ENCODE data around the gene OPCML.
A peak's percentile ranks its signal among the peaks of the same experiment; 100 is the strongest.

OPCML gene

DNA sequence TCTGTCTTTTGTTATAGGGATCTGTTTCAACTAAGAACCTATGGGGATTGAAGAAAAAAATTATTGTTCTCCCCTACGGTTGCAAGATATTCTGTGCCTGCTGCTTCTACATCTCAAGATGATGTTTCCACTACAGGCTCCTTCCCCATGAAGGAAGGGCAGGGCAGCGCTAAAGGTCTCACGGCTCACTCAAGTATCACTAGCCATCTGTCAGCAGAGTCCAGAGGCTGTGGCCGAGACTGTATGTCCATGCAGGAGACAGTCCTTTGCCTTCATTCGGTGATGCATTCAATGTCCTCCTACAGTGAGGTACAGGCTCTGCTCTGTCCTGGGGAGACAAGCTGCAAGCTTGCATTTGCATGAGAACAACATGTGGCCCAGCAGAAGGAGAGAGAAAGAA, 518.0 kb downstream of the OPCML start:
- no peak for DNase-seq

DNA sequence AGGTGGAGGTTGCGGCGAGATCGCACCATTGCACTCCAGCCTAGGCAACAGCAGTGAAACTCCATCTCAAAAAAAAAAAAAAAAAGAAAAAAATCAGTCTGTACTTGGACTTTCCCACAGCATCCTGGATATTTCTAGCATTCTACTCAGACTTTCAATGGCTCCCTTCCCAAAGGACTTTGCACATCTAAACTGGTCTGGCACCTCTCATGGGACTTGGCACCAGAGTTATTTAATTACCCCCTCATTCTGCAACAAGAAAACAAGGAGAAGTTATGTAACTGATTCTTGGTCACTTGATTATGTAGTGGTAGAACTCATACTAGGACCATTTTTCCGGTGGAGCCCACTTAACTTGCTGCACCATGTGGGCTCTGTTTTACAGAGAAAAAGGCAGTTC, 519.5 kb downstream of the OPCML start:
- DNase-seq: no peak

DNA sequence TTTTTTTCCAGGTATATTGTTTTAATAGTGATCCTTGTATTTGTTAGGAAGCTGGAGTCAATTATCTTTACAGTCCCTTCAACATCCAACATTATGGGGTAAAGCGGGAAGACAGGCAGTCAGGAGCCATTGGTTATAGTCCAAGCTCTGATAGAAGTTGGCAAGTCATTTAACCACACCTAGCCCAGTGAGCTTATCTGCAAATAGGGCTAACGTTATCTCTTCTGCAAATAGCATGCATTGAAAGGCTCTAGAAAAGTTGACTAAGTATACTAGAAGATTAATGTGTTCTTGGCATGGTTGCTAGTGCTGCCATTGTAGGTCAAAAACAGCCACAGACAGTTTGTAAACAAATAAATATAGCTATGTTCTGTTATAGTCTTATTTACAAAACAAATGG, 520.7 kb downstream of the OPCML start:
- DNase-seq: no peak

DNA sequence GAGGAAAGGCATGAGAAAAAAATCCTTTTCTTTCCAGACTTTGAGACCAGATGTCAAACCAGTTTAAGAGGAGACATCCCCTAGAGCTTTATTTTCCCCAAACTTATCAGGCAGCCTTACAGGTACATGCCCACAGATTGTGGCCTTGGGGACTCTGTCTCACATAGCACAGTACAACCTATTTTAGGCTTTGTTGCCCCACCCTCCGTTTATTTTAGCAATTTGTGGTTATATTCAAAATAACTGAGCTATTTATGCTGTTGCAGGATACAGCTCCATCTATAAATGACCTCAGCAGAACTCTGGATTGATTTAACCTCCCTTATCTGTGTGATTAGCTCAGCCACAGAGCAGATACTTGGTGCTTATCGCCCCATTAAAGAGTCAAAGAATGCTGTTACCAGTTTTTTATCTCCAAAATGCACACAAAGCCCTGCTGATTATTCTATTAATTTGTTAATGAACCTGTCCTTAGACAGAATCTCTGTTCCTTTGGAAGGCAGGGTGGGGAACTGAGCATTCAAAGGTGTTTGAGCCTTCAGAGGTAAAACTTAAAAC, 525.2 kb downstream of the OPCML start:
- no peak for DNase-seq

DNA sequence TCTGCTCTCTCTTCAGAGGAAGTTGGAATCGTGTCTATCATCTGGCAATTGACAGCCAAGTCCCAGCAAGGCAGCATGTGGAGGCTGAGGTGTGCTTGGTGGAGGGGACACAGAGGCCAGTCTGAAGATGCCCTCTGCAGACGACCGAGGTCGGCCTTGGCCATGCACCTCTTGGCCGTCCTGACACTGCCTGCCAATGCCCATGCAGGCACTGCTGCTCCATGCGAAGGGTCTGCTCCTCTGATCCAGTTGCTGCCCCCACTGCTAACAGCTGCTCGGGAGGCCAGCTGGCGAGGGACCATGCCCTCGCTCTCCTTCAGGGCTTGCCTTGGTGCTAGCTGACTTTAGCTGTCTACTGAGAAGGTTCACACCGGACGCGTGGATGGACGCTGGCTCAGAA, 527.9 kb downstream of the OPCML start:
- no peak for DNase-seq

DNA sequence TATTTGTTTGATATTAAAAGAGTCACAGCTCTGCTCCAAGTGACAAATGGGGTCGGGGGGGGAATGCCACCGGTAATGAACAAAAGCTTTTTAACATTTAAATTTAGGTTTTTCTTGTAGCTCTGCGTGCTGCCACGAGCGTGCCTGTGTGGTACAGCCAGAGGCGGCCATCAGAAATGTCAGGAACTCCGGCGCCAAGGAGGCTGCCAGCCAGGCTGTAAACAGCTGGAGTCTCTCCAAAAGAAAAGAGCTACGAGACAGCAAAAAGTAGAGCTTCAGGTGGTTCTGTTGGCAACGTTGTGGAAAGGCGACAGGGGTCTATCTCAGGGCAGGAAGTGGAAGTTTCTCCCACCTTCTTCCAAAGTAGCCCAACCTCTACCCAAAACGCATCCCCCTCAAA, 532.8 kb downstream of the OPCML start:
- DNase-seq: no peak

DNA sequence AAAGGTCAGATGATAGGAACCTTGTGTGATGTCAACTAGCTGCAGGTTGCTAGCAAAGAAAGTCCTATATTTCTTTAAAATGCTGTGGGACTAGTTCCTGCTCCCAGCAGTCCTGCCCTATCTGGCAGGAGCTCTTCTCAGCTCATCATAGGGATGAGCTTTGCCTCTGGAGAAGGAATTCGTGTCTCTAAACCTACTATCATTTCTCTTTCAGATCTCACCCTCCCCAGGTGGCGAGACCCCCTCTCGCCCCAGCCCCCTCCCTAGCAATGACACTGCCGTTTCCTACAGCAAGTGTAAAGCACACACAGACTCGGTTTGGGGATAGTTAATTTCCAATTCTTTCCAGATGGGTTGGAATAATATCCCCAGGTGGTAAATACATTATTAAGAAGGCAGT, 533.3 kb downstream of the OPCML start:
- DNase-seq: no peak

DNA sequence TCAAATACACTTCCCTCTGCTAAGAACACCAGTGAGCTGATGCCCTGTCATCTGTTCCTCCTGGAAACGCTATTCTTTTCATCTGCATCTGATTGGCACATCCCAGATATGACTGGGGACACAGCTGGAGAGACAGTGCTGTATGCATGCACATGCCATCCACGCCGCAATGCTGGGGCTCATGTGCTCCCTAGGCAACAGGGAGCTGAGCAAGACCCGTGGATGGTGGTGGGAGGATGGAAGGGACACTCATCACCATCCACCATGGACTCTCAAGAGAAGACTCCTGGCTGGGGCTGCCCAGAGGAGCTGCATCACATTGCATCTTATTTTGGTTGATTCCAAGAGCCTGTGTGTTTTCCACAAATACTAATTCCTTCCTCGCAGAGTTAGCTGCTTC, 534.9 kb downstream of the OPCML start:
- no peak for DNase-seq

DNA sequence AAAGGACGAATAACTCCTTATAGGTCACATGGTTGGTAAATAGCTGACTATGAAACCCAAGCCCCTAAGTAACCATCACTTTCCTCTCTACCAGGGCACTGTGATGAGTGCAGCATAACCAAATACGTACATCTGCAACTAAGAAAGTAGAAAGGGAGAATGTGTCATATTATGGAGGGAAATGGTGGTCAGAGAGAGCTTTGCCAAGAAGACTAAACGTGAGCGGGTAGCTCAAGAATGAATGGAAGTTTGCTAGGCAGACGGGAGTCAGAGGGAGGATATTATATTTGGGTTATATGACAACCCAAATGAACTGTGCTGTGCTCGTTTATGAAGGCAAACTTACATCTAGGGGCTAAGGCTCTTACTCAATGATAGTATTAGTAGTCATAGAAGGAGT, 537.3 kb downstream of the OPCML start:
- DNase-seq: no peak

DNA sequence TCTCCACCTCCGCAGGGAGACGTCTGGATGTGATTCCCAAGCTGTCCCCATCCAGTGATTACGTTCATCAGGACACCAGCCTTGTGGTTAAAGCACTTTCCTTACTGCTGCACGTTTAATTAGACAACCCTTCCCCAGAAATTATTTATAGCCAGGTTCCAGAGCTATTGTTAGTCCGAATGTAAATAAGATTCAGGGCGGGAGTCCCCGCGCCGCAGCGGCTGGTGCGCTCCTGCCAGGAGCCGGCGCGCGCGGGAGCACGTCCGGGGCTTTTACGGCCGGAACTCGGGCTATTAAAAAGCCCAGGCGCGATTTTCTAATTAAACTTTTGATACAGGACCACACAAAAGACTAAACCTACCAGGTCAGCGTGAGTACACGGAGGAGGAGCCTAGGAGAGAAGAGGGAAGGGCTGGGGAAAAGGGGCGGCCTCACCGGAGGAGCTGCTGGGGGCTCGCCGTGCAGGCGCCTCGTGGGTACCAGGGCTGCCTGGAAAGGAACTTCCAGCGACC, 538.3 kb downstream of the OPCML start:
- peak; percentile 17 for DNase-seq

DNA sequence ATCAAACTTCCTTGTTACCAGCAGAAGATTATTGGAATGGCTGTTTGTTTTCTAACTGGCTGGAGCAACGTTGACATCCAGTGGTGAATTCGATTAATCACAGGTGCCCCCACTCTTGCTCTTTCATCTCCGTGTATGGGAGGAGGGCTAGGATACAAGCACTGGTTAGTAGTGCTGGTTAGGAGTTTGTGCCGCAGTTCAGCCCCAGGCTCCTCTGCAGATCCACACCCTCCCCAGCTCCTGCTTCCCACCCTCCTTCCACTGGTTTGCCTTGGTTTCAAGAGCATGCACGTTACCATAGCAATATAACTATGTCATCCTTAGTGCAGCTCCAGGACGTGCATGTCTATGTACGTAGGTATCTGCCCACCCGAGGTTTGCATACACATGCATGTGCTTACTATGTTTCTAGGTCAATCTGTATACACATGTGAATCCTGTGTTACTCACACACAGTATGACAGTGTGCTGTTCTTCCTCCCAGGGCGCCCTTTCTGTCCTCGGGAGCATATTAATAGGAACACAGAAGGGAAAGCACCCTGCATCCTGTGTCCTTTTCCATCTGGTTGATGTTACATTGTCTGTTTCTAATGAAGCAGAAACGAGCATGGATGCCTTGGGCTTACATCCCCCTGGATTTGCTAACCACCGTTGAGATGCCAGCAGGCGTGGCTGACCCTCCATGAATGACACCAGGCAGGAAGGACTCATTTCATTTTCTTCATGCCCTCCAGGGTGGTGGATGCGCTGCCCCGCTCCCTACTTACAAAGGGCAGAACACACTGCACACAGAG, 539.3 kb downstream of the OPCML start:
- peak; percentile 25 for DNase-seq

DNA sequence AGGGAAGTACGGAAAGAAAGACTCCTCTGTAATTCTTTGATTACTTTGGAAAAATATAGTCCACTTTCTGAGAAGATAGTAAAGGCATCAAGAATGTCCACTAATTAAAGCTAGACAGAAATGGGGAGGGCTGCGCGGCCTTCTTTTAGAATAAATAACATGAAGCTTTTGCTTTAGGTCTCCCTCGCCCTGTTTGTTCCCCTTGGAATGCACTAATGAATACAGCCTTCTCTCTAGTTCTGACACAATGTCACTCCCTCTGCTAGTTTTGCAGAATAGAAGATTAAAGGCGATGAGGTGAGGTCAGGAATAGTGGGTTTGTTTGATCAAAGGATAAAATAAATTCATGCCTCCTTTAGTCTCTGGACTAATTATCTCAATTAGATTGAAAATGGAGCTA, 543.9 kb downstream of the OPCML start:
- no peak for DNase-seq

DNA sequence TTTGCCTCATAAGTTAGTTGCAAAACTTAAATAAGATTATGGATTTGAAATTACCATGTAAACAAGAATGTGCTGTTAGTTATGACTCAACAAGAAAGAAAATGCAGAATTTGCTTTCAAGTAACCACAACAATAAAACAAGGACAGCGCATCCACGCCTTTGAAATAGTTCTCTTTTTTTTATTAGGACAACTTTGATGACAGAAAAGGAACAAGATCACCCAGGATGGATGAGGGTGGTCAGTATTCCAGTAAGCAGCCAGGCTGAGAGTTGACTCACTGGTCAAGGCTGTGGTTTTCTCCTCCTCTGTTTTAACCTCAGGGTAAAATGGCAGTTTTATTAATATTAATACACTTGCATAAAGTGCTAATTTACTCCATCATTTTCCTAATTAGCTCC, 544.4 kb downstream of the OPCML start:
- DNase-seq: no peak

DNA sequence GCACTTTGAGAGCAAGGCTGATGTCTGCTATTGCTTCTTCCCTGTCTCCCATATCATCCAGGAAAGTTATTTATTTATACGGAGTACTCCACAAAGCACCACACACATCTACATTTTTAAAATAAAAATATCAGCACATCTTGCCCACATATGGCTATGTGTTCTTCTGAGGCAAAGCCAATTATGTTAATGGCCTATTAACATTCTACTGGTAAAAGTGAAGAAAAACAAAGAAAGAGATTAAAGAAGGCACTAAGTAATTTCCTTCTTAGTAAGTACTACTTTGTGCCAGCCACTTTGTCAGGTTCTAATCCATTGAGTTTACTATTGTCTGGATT, 548.7 kb downstream of the OPCML start:
- DNase-seq: no peak

DNA sequence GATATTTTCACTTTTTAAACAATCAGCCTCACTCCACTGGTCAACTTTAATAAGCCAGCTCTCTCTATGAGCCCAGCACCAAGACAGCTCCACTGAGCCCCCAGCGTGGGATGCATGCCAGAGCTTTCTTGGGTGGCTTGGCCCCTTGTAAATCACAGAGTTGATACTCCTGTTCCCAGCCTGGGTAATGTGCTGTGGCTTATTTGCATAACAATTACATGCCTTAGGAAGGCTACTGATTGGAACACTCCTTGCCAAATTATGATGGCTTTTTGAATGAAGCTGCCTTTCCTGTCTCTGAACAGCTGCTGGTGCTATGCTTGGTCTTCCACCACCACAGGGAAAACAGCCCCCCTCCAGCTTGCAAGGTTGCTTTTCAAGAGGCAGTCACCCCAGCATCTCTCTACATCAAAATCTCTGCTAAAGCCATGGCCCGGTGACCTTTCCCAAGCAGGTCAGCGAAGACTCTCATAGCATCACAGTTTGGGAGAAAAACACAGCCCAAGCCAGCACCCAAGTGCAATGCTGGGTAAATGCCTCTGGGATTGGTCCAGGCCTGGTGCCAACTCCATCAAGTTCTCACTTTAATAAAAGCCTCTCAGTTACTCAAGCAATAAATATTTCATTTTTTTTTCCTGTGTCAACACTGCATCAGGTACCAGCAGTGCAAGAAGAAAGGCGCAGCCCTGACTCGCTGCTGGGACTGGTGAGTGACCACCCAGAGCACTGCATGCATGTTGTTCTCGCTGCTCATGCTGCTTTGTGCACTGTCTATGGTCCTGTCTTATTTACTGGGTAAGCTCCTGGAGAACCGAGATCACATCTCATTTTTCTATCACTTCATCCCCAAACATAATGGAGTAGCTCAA, 549.3 kb downstream of the OPCML start:
- DNase-seq: peak; percentile 49

DNA sequence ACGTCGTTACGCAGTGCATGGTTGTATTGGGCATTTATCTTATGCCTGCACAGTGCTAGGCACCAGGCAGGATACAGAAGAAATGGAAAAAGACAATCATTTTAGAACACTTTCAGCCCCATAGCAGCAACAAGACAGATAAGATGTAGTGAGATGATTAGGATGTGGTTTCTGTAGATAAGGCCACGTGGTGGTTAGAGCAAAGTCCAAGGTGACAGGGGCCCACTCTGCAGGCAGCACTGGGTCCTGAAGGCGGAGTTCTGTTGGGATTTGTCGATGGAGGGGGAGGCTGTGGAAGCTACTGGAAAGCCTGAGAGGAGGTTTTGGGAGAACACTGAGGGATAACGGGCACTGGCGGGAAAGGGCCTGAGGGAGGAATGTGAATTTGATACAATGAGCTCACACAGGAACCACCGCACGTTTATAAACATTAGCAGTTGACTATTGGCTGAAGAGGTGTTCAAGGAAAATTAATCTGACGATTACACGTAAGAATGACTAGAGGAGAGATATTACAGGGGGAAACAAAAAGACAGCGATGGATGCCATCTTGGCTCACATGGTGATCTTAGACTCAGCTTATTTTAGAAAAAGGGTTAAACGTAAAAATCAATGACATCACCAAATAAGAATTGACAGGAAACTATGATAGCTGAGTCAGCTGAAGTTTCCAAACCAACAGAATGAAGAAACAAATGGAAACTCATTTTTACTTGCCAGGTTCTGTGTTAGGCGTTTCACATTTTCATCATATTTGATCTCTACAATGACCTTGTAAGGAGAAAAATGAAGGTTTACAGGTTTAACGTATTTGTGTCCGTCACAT, 551.0 kb downstream of the OPCML start:
- no peak for DNase-seq

DNA sequence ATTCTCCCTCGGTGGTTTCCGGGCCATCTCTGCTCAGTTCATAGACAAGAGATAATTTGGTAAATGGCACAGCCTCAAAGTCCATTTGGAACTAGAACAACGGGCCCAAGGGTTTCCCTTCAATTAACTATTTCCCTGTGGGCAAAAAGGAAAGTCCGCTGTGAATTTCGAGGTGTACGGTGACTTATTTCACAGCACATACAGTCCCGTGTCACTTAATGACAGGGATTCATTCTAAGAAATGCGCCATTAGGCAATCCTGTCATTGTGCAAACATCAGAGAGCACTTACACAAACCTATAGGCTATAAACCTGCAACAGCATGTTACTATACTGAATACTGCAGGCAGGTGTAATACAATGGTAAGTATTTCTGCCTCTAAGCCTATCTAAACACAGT, 551.6 kb downstream of the OPCML start:
- DNase-seq: no peak

DNA sequence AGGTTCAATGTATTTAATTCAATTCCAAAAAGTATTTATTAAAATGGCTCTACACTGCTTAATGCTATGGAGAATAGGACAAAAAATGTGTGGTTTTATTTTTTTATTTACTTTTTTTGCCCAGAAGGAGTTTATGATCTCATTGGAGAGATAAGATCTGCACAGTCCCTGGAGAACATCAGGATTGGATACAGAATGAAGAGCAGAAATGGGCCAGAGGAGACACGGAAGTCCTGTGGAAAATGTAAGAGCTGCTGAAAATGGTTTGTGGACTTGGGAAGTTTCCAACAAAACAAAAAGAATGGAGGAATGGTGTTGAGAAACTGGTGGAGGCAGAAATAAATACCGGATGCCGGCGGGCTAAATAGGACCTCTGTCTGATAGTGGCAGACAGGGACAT, 554.6 kb downstream of the OPCML start:
- no peak for DNase-seq

DNA sequence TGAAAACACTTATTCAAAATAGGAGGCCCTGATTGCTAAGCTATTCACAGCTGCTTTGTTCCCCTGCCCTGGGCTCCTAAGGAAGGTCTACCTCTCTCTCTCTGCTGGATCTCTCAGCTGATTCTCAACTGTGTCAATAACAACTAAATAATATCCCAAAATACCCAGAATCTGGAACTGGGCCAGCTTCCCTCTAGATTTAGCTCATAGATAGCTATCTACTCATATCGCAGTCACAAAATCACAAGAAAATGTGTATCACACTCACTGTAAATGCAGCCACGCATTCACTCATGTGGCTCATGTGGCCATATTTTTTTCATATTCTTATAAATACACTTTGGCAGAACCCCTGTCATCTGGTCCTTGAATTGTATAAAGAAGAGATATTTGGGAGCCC, 555.1 kb downstream of the OPCML start:
- DNase-seq: peak; percentile 24

DNA sequence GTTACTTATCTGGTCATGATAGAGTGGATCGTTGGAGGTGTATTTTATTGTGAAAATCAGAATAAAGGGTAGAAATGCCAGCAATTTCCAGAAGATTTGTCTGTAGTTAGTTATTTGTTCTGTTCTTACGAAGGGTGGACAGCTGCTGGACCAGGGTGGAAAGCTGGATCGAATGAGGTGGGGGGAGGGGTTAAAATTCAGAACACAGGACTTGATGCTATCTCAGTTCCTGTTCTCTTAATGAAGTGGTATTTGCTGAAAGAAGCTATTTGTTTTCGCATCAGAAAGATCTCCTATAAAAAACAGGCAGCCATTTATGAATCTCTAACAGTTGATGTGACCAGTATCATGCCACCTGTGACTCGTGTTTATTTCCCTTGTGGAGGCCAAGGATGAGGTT, 556.2 kb downstream of the OPCML start:
- DNase-seq: no peak

DNA sequence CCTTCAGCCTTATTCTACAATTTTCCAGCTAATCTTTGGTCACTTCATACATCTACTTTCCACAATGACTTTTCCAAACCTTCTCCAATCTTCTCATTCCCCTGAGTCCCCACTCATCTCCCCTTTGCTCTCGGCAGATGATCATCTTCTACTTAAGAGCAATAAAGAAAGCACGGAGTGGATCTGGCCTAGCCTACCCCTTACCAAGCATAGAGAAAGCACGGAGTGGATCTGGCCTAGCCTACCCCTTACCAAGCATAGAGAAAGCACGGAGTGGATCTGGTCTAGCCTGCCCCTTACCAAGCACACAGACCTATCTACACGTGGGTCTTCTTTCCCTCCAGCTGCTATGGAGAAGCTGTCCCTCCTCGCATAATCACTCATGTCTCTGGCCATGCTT, 558.6 kb downstream of the OPCML start:
- no peak for DNase-seq

DNA sequence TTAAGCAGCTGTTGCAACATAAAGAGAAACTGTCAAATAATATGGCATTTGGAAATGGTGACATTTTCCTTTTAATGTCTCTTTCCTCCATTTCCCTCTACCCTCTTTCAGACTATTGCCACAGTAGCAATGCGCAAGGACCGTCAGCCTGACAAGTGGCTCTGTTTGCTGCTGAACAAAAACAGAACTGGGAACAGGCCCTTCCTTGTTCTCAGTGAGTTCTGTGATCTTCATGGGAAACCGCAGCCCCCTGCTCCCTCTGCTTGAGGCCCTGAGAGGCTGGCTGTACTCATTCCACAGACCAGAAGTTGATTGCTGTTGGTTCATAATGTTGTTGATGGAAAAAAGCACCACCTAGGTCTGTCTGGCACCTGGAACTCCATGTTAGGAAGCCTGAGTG, 559.7 kb downstream of the OPCML start:
- no peak for DNase-seq

DNA sequence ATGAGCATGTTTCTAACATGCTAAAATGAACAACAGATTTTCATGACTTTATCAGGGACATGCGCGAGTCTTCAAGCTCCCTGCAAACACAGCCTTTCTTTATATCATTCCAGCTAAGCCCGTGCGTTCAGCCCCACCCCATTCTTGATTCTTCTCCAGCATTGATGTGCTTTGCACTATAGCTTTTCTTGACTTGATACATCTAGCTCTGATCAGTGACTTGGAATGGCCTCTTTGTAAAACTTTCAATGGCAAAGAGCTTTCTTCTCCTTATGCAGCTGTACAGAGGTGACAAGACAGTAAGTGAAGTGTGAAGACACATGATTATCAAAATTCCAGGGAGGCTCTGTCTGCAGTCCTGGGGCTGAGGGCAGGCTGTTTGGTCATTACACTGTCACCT, 561.0 kb downstream of the OPCML start:
- no peak for DNase-seq
